ENCODE data around the gene COL15A1.

Gene COL15A1

DNA sequence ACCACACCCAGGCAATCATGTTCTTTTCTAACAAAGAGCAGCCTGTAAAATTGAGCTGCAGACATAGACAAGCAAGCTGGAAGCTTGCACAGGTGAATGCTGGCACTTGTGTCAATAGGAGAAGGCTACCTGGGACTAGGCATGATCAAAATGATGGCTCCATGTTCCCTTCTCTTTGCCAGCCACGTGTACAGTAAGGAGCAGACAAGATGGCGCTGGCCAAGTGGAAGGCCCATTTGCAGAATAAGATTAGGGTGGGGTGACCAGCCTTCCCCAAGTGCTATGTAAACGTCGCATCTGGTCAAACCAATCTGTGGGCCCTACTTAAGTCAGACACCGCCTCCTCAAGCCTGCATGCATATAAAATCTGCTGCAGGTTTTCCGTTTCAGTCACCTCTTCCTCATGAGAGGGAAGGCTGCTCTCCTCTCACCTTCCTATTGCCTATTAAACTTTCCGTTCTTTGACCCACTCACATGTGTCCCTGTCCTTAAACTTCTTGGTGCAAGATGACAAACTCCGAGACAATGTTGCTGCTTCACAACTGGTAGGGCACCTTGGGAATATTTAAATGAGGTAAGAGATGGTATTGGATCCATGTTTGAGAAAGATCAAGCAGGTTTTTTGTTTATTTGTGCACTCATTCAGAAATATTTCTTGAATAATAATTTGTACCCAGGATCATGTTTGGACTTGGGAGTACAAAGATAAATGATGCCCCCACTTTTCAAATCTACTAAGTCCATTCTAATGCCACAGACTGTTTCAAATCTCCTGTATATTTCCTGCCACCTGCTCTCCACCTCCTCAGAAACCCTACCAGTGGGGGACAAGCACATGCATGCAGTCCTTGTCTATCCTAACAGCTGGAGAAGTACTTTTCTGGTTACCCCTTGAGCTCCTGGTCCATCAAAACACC, 130.5 kb downstream of the COL15A1 start:
- no peak overlapping the region for H3K4me3 ChIP-seq (replicated peaks; ENCODE audit: low read depth, low read length)
- no peak for DNase-seq (ENCODE audit: extremely low read depth, low read depth)
- TF ChIP-seq, protein P1, sequence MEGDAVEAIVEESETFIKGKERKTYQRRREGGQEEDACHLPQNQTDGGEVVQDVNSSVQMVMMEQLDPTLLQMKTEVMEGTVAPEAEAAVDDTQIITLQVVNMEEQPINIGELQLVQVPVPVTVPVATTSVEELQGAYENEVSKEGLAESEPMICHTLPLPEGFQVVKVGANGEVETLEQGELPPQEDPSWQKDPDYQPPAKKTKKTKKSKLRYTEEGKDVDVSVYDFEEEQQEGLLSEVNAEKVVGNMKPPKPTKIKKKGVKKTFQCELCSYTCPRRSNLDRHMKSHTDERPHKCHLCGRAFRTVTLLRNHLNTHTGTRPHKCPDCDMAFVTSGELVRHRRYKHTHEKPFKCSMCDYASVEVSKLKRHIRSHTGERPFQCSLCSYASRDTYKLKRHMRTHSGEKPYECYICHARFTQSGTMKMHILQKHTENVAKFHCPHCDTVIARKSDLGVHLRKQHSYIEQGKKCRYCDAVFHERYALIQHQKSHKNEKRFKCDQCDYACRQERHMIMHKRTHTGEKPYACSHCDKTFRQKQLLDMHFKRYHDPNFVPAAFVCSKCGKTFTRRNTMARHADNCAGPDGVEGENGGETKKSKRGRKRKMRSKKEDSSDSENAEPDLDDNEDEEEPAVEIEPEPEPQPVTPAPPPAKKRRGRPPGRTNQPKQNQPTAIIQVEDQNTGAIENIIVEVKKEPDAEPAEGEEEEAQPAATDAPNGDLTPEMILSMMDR (IDR thresholded peaks at IDR 0.05; ENCODE audit: low read depth, low read length, missing control alignments): no peak

DNA sequence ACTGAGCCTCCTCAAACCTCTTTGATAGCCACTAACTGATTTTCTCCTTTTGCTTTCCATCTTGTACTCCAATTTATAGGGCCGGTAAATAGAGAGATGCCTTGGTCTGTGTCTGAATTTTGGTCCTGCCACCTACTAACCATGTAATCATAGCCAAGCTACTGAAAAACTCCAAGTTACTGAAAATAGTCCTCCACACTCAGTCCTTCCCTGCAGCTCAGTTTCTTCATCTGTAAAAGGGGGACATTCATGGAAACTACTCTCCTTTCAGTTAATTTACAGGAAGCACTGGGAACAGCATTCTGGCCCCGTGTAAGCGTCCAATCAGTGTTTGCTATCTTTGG, 131.2 kb downstream of the COL15A1 start:
- TF ChIP-seq, protein P1 (IDR thresholded peaks at IDR 0.05; ENCODE audit: low read depth, low read length, missing control alignments): no peak
- H3K4me3 ChIP-seq (replicated peaks; ENCODE audit: low read depth, low read length): no peak overlapping the region
- no peak for DNase-seq (ENCODE audit: extremely low read depth, low read depth)

DNA sequence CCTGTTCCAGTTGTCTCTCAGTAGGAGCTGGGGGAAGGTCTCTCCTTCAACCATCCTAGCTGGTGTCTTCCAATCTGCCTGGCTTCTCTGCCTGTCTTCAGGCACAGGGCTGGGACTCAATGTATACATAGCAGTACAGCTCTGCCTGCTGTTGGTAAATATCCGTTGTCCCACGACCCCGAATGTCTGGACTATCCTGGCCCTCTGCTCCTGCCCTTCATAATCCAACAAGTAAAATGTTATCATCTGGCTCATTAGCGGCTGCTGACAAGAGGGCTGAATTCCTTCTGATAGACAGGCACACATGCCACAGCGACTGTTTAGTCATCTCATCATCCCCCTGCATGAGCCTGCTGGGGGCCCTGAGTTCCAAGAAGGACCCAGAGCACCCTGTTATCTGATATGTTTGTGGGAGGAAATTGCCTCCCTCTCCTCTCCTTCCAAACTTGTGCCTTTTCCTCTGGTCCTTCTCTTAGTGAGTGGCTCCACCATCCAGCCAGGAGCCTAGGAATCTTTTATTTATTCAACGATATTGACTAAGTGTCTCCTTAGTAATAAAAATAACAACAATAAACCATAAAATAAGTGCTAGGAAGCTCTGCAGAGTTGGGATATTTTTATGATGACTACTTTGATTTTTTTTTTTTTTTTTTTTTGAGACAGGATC, 131.7 kb downstream of the COL15A1 start:
- TF ChIP-seq, protein P1 (IDR thresholded peaks at IDR 0.05; ENCODE audit: low read depth, low read length, missing control alignments): no peak
- no peak for DNase-seq (ENCODE audit: extremely low read depth, low read depth)
- no peak overlapping the region for H3K4me3 ChIP-seq (replicated peaks; ENCODE audit: low read depth, low read length)

DNA sequence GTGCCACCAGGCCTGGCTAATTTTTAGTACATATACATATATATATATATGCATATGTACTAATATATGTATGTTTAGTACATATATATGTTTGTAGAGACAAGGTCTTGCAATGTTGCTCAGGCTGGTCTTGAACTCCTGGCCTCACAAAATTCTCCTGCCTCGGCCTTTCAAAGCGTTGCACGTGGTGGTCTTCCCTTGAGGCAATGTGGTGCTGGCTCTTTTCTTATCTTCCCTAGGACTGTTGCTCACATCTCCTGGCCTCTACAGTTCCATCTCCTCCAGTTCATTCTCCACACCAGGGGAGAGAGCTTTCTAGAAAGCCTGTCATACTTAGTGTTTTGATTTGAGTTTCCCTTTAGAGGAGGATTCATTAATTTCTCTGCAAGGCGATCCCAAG, 132.3 kb downstream of the COL15A1 start:
- TF ChIP-seq, protein P1 (IDR thresholded peaks at IDR 0.05; ENCODE audit: low read depth, low read length, missing control alignments): no peak
- no peak overlapping the region for H3K4me3 ChIP-seq (replicated peaks; ENCODE audit: low read depth, low read length)
- DNase-seq (ENCODE audit: extremely low read depth, low read depth): no peak

DNA sequence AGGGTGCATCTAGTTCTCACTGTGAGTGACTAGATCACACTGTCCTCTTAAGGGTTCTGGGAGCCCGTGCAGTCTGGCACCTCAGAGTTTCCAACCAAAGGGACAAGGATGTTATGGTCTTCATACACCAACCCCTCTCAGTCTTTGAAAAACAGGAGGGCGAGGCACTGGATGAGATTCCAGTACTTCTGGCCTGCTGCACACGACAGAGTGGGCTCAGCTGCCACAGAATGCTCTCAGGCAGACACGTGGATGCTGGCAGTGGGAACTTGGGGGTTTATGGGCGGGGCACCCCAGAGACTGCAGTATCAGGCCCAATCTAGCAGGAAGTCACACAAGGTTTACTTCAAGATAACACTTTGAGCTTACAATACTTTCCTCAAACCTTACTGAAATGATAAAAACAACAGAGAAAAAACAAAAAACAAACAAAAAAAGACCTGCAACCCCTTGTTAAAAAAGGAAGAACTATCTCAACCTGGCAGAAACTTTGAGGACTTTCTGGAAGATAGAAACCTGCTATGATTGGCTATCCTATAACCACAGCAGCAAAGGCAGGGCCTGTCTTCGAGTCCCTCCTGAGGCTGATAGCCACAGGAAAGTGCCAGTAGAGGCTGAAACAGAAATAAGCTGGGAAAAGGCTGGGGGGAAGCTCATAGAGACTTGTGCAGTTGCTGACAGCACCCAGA, 132.9 kb downstream of the COL15A1 start:
- no peak for DNase-seq (ENCODE audit: extremely low read depth, low read depth)
- no peak overlapping the region for H3K4me3 ChIP-seq (replicated peaks; ENCODE audit: low read depth, low read length)
- TF ChIP-seq, protein P1 (IDR thresholded peaks at IDR 0.05; ENCODE audit: low read depth, low read length, missing control alignments): no peak

DNA sequence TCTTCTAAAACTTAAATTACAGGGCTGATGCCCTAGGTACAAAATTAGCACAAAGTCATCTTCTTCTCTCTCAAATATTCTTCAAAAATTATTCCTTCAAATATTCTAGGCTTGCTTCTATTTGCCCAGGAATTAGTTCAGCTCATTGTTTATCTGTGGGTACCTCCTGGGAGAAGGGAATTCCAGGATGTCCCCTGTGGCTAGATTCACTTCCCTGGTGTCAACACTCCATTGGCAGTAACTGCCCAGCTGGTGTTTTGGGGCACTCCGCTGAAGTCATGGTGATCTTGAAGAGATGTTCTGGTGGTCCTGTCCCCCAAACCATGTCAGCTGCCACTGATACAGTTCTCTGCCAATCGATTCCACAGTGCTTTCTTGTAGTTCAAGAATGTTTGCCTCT, 135.0 kb downstream of the COL15A1 start:
- TF ChIP-seq, protein P1 (IDR thresholded peaks at IDR 0.05; ENCODE audit: low read depth, low read length, missing control alignments): no peak
- H3K4me3 ChIP-seq (replicated peaks; ENCODE audit: low read depth, low read length): no peak overlapping the region
- DNase-seq (ENCODE audit: extremely low read depth, low read depth): no peak
